Gastrocnemius medialis (tissue), 4 donors: Measurements from ENCODE around the gene NOS2. TPM values are rescaled to one million over a fixed set of nuclear protein-coding genes. Genes with fewer than 3 reads are reported as not detected.
"Not testable (repeated sequence)": the region's sequence is repeated elsewhere in the genome, so short reads cannot be mapped to it uniquely, and the experiment has no call there.

Source experiments
- ATAC-seq, 2 donors: fragments of 150-250 bp; one replicate each; pipeline ENCODE4 v1.9.1; 2016
- DNase-seq, 2 donors: peaks; one replicate each; pipeline ENCODE4 v3.0.0-alpha.2; 2019
- H3K27ac ChIP-seq, 4 donors: fragments of 200-600 bp; sonication (generic); 1 replicate in 1 of 4; 2 replicates in 3 of 4; pipeline ENCODE4 v1.5.1; 2016 to 2018; ENCODE audit warnings: mild to moderate bottlenecking in 2 of 4, moderate library complexity in 1 of 4
- H3K27me3 ChIP-seq, 3 donors: fragments of 200-600 bp; sonication (generic) in 2 of 3; 1 replicate in 1 of 3; 2 replicates in 2 of 3; pipeline versions ENCODE4 v1.5.1 to v1.6.0; 2016 to 2019; ENCODE audit warnings: mild to moderate bottlenecking in 1 of 3, moderate library complexity in 1 of 3
- H3K36me3 ChIP-seq, 2 donors: fragments of 200-600 bp; sonication (generic) in 1 of 2; one replicate each; pipeline ENCODE4 v1.5.1; 2017 to 2018
- H3K4me1 ChIP-seq, 2 donors: fragments of 200-600 bp; sonication (generic) in 1 of 2; one replicate each; pipeline ENCODE4 v1.5.1; 2016 to 2017; ENCODE audit warnings: mild to moderate bottlenecking in 2 of 2
- H3K4me3 ChIP-seq, 4 donors: fragments of 200-600 bp; sonication (generic) in 3 of 4; 1 replicate in 1 of 4; 2 replicates in 3 of 4; pipeline ENCODE4 v1.5.1; 2016 to 2019; ENCODE audit warnings: mild to moderate bottlenecking in 2 of 4
- H3K9me3 ChIP-seq, 3 donors: fragments of 200-600 bp; sonication (generic) in 2 of 3; 1 replicate in 1 of 3; 2 replicates in 2 of 3; pipeline ENCODE4 v1.5.1; 2016 to 2019
- CTCF ChIP-seq, 5 experiments: fragments of 450-650 bp in 3 of 5; fragments of 200-600 bp in 2 of 5; sonication (generic) in 2 of 5; IDR thresholded peaks in 4 of 5; conservative IDR thresholded peaks in 1 of 5; 1 replicate in 4 of 5; 2 replicates in 1 of 5; pipeline ENCODE4 v1.5.1; 2016 to 2019; ENCODE audit warnings: antibody characterized with exemption in 5 of 5, mild to moderate bottlenecking in 3 of 5, moderate library complexity in 3 of 5
- POLR2A ChIP-seq, 2 donors: fragments of 450-650 bp; IDR thresholded peaks; one replicate each; pipeline ENCODE4 v1.6.1; 2017; ENCODE audit warnings: antibody characterized with exemption in 2 of 2, mild to moderate bottlenecking in 2 of 2, moderate library complexity in 2 of 2
- in situ Hi-C, 4 donors: fragments of 200-750 bp; cut with MboI; loops; one replicate each; pipeline versions ENCODE4 v1.15.0 to v1.8.0; 2017; ENCODE audit warnings: low sequenced_read_pairs in 4 of 4
- intact Hi-C: fragments of 100-400 bp; cut with DNase I; formaldehyde crosslinking; loops from one replicate; pipeline ENCODE4 v1.15.1; 2023; ENCODE audit warnings: low total_unique reads
- total RNA-seq, 4 donors: library from RNA; depleted of rRNA; stranded (reverse); fragments of >200 nt; gene quantifications; one replicate each; pipeline versions ENCODE4 v1.1.0 to v1.2.3, GENCODE V29; 2016

Gene NOS2
- total RNA-seq, 4 donors from 2014 or later: 0.07 to 0.68 (median 0.31) TPM; not detected in 1

DNA sequence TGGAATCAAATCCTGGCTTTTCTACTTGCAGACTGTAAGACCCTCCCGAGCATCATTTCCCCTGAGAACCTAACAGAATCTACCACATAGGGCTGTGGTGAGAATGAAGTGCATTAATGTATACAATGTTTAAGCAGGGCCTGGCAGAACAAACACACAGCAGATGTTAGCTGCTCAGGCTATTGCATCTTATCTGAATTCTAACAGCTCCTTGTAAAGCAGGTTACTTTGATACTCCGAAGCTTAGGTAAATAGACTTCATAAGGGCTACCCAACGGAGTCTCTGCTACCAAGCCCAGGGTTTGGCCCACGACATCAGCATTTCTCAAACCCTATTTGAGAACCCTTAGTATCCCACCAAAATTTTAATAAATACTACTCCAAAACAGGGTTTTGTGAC, 24.4 kb upstream of the NOS2 start:
- TF ChIP-seq CTCF (IDR thresholded peaks at IDR 0.05 in 4 of 5, conservative IDR thresholded peaks at IDR 0.05 in 1 of 5) (no peak), POLR2A (IDR thresholded peaks at IDR 0.05) (no peak)
- Histone ChIP-seq H3K4me1 (no peaks in the 10 kb centered on the region), H3K27ac (no peak overlapping the region), H3K27me3 (no peaks in the 10 kb centered on the region), H3K4me3 (no peak overlapping the region), H3K9me3 (no peaks in the 10 kb centered on the region), H3K36me3 (no peaks in the 10 kb centered on the region)
- DNase-seq: no peak
- in situ Hi-C loops (no loop called here), intact Hi-C loops (no loop called here)
- no peak for ATAC-seq

GRCh38 chr17:27824176-27824715, 23.9 kb upstream of the NOS2 start:
- no peak overlapping the region for H3K27ac ChIP-seq
- TF ChIP-seq POLR2A (IDR thresholded peaks at IDR 0.05) (no peak), CTCF (IDR thresholded peaks at IDR 0.05 in 4 of 5, conservative IDR thresholded peaks at IDR 0.05 in 1 of 5) (no peak)
- no peak overlapping the region for H3K4me3 ChIP-seq
- no peaks in the 10 kb centered on the region for H3K27me3 ChIP-seq
- H3K4me1 ChIP-seq: no peaks in the 10 kb centered on the region
- in situ Hi-C loops (no loop called here), intact Hi-C loops (no loop called here)
- DNase-seq (no peak), ATAC-seq (no peak)
- no peaks in the 10 kb centered on the region for H3K36me3 ChIP-seq
- no peaks in the 10 kb centered on the region for H3K9me3 ChIP-seq

GRCh38 chr17:27822108-27822507, 21.8 kb upstream of the NOS2 start:
- ATAC-seq, intact Hi-C loops, in situ Hi-C loops: not testable (repeated sequence)

GRCh38 chr17:27821318-27821717, 21.0 kb upstream of the NOS2 start:
- in situ Hi-C loops: no loop called here

More at GRCh38 chr17:27822108-27822507, 21.8 kb upstream of the NOS2 start:
- not testable (repeated sequence) for H3K27ac ChIP-seq, H3K9me3 ChIP-seq, H3K36me3 ChIP-seq, H3K27me3 ChIP-seq, DNase-seq, H3K4me1 ChIP-seq, H3K4me3 ChIP-seq

GRCh38 chr17:27819145-27819544, 18.8 kb upstream of the NOS2 start:
- DNase-seq (no peak), ATAC-seq (no peak)
- H3K27me3 ChIP-seq: no peaks in the 10 kb centered on the region
- H3K4me1 ChIP-seq: no peaks in the 10 kb centered on the region
- H3K9me3 ChIP-seq: no peaks in the 10 kb centered on the region
- TF ChIP-seq CTCF (IDR thresholded peaks at IDR 0.05 in 4 of 5, conservative IDR thresholded peaks at IDR 0.05 in 1 of 5): no peak
- TF ChIP-seq POLR2A (IDR thresholded peaks at IDR 0.05): no peak
- H3K36me3 ChIP-seq: no peaks in the 10 kb centered on the region
- in situ Hi-C loops (no loop called here), intact Hi-C loops (no loop called here)
- no peak overlapping the region for H3K4me3 ChIP-seq
- H3K27ac ChIP-seq: no peak overlapping the region

More at GRCh38 chr17:27821318-27821717, 21.0 kb upstream of the NOS2 start:
- H3K9me3 ChIP-seq: no peaks in the 10 kb centered on the region
- H3K4me1 ChIP-seq: no peaks in the 10 kb centered on the region
- H3K36me3 ChIP-seq: no peaks in the 10 kb centered on the region
- H3K4me3 ChIP-seq: no peak overlapping the region
- intact Hi-C loops: no loop called here
- DNase-seq (no peak), ATAC-seq (no peak)
- TF ChIP-seq CTCF (IDR thresholded peaks at IDR 0.05 in 4 of 5, conservative IDR thresholded peaks at IDR 0.05 in 1 of 5): no peak
- TF ChIP-seq POLR2A (IDR thresholded peaks at IDR 0.05): no peak
- no peak overlapping the region for H3K27ac ChIP-seq
- no peaks in the 10 kb centered on the region for H3K27me3 ChIP-seq
